Heart right ventricle (tissue), 16 donors: ENCODE data around the gene SULT1A1. TPM values are rescaled to one million over a fixed set of nuclear protein-coding genes. Genes with fewer than 3 reads are reported as not detected.
"Not testable (repeated sequence)": the region's sequence is repeated elsewhere in the genome, so short reads cannot be mapped to it uniquely, and the experiment has no call there.

Experiments used
- ATAC-seq, 8 donors: fragments of 200-7000 bp; cut with Tn5 transposase; one replicate each; pipeline ENCODE4 v1.9.1; 2020; ENCODE audit warnings: mild to moderate bottlenecking in 8 of 8, moderate library complexity in 8 of 8, moderate number of reproducible peaks in 1 of 8
- DNase-seq, 2 donors: peaks; one replicate each; pipeline ENCODE4 v3.0.0-alpha.2; 2020
- H3K27ac ChIP-seq, 10 donors: fragments of 200-600 bp; sonication (generic) in 2 of 10; one replicate each; pipeline versions ENCODE4 v1.5.0 to v1.8.0; 2020 to 2022; ENCODE audit warnings: mild to moderate bottlenecking in 3 of 10
- H3K27me3 ChIP-seq, 7 donors: fragments of 200-600 bp; one replicate each; pipeline ENCODE4 v1.8.0; 2021 to 2022; ENCODE audit warnings: mild to moderate bottlenecking in 2 of 7
- H3K36me3 ChIP-seq, 9 donors: fragments of 200-600 bp; sonication (generic) in 1 of 9; one replicate each; pipeline versions ENCODE4 v1.5.0 to v1.8.0; 2020 to 2022; ENCODE audit warnings: mild to moderate bottlenecking in 2 of 9
- H3K4me1 ChIP-seq, 9 donors: fragments of 200-600 bp; sonication (generic) in 1 of 9; one replicate each; pipeline versions ENCODE4 v1.5.0 to v1.8.0; 2020 to 2022; ENCODE audit warnings: mild to moderate bottlenecking in 4 of 9
- H3K4me3 ChIP-seq, 10 donors: fragments of 200-600 bp; sonication (generic) in 2 of 10; one replicate each; pipeline versions ENCODE4 v1.5.0 to v1.8.0; 2020 to 2022; ENCODE audit warnings: mild to moderate bottlenecking in 7 of 10, moderate library complexity in 2 of 10
- H3K9me3 ChIP-seq, 11 donors: fragments of 200-600 bp in 10 of 11; sonication (generic) in 2 of 11; one replicate each; pipeline versions ENCODE4 v1.5.0 to v1.8.0; 2013 to 2022; ENCODE audit warnings: mild to moderate bottlenecking in 2 of 11, control low read depth in 1 of 11, moderate library complexity in 1 of 11
- CTCF ChIP-seq, 9 donors: fragments of 200-600 bp; sonication (generic) in 2 of 9; IDR thresholded peaks; one replicate each; pipeline versions ENCODE4 v1.5.0 to v1.8.0; 2021 to 2022; ENCODE audit warnings: antibody characterized with exemption in 9 of 9, mild to moderate bottlenecking in 5 of 9, moderate library complexity in 1 of 9
- WGBS, 2 donors: extraction: QIAGEN DNeasy Blood & Tissue Kit; methylation state at CpG; one replicate each; pipeline ENCODE4 v1.1.7; 2013; ENCODE audit warnings: inconsistent platforms in 1 of 2; 5-methylcytosine and 5-hydroxymethylcytosine counted together
- intact Hi-C, 10 donors: fragments of 100-400 bp; cut with DNase I; formaldehyde crosslinking; loops; one replicate each; pipeline versions ENCODE4 v1.11.1 to v1.14.2; 2022
- long read RNA-seq, 3 donors: library from polyadenylated mRNA; unstranded; transcript quantifications; one replicate each; pipeline ENCODE4 v2.0.0, GENCODE V29; 2020 to 2021
- polyA plus RNA-seq, 2 donors: library from polyadenylated mRNA; stranded (reverse); fragments of 200-250 nt; gene quantifications; one replicate each; pipeline ENCODE4 v1.2.3, GENCODE V29; 2013
- total RNA-seq, 10 donors: library from RNA; stranded (reverse); fragmentation: NEBNext Ultra II Directional in 3 of 10; extraction: Animal tissue kit (Norgen Biotek cat#: 25700) in 3 of 10; gene quantifications; one replicate each; pipeline versions ENCODE4 v1.2.1 to v1.2.4, GENCODE V29; 2021 to 2023
- donor health status: Arrhythmogenic right ventricular cardiomyopathy.
- donor health status: ischemic (EF 13 %, LVEDD 7.1; RV severe dilation, severe dysfunction).
- donor health status: healthy with polysubstance abuse.
- donor health status: DM: no; HTN: yes; CAD: no.
- donor health status: DM: no; HTN: no; CAD: no.
- donor health status: ischemic (EF 25% LVEDD 6.9; RV normal size, moderate dysfunction).
- donor health status: ischemic (EF 25% LVEDD 5.7; RV mildly dilated, moderate dysfunction).
- donor health status: healthy.
- donor health status: DM: yes; HTN: yes; CAD: no.
- donor health status: Ischemic cardiomyopathy.
- donor health status: ischemic (EF 35%, LVEDD 5.7; RV mildly dilated, moderate dysfunction).
- donor health status: nonischemic (EF 11% LVEDD 7.7; RV severe dilation, severe dysfunction).
- donor health status: DM: yes; HTN: yes; CAD: no.
- donor health status: PGD.
- donor health status: ischemic (EF 29% LVEDD 5.4; RV normal size, mild dysfunction).
- donor health status: nonischemic (EF 23%, LVEDD 6.1; RV moderate dilation, normal function).

SULT1A1 gene
- total RNA-seq (10 to 100 TPM in 9 of 10 donors, 1 to 10 TPM in 1; 8.3 to 25.3 (median 17.0) TPM), polyA plus RNA-seq (10 to 100 TPM in 1 of 2 donors, 1 to 10 TPM in 1; 9.0 to 10.8 TPM)
- long read RNA-seq, donor 1, transcript SULT1A1-201 (8 exons, 1,162 nt), result major isoform, 11 of 14 reads
- long read RNA-seq, donor 1, partial matches to known transcripts, result 2 of 14 reads
- long read RNA-seq, donor 1, other reads (novel, unspliced or antisense), result 1 of 14 reads
- long read RNA-seq, donor 2, partial matches to known transcripts, result 2 of 12 reads
- long read RNA-seq, donor 2, other reads (novel, unspliced or antisense), result 5 of 12 reads
- long read RNA-seq, donor 3, transcript SULT1A1-201 (8 exons, 1,162 nt), result major isoform, 10 of 23 reads
- long read RNA-seq, donor 3, partial matches to known transcripts, result 2 of 23 reads
- long read RNA-seq, donor 3, other reads (novel, unspliced or antisense), result 3 of 23 reads

- intact Hi-C loops, result no loop called here
- peak; percentile 57 to 64 for DNase-seq
Observed at GRCh38 chr16:28609631-28610594, at the start of gene SULT1A1. SULT1A1 (minus strand) TSS chr16:28610044; CDS start chr16:28608855, 1,189 bp downstream.

GRCh38 chr16:28639959-28640358 is 30.1 kb upstream of the SULT1A1 start:
- H3K9me3 ChIP-seq, DNase-seq, H3K4me3 ChIP-seq, H3K27me3 ChIP-seq, H3K4me1 ChIP-seq, H3K36me3 ChIP-seq, intact Hi-C loops, H3K27ac ChIP-seq, ATAC-seq: not testable (repeated sequence)
- WGBS, 2 donors, result 61 to 75% methylated on average over 2 of the region's 2 CpGs

More at GRCh38 chr16:28609631-28610594, at the start of gene SULT1A1:
- peaks cover 0 to 27% (median 0%) of the 10 kb centered on the region in 9 donors for H3K36me3 ChIP-seq
- H3K4me3 ChIP-seq, result peak within 1 kb of the TSS; percentile 8 to 54 (median 50)
- no peaks in the 10 kb centered on the region for H3K9me3 ChIP-seq
- 15 to 21% methylated on average over 11 of the region's 11 CpGs for WGBS, 2 donors
- peaks cover 0 to 23% (median 16%) of the 10 kb centered on the region in 9 donors for H3K4me1 ChIP-seq
- peak within 1 kb of the TSS in 9 of 10 donors; percentile 52 to 84 (median 72) for H3K27ac ChIP-seq
- ATAC-seq, result peak; percentile 49 to 90 (median 80)
- H3K27me3 ChIP-seq, result no peaks in the 10 kb centered on the region
- no peak for TF ChIP-seq CTCF (IDR thresholded peaks at IDR 0.05)

- H3K36me3 ChIP-seq, ATAC-seq, H3K27me3 ChIP-seq, H3K4me1 ChIP-seq, H3K27ac ChIP-seq, intact Hi-C loops, H3K9me3 ChIP-seq, H3K4me3 ChIP-seq, DNase-seq: not testable (repeated sequence)
- WGBS, 2 donors, result 57 to 92% methylated on average over 3 of the region's 5 CpGs
Observed at GRCh38 chr16:28638359-28638758, 28.5 kb upstream of the SULT1A1 start.

- WGBS, 2 donors, result no CpG with 5 or more reads among the region's 1 CpG
- H3K36me3 ChIP-seq, H3K4me3 ChIP-seq, ATAC-seq, H3K4me1 ChIP-seq, DNase-seq, H3K27ac ChIP-seq, H3K27me3 ChIP-seq, intact Hi-C loops, H3K9me3 ChIP-seq: not testable (repeated sequence)
Observed at GRCh38 chr16:28637765-28638164, 27.9 kb upstream of the SULT1A1 start, which contains the start of gene NPIPB8. NPIPB8 (plus strand) TSS chr16:28638065; CDS start chr16:28638361, 296 bp downstream.

- DNase-seq, ATAC-seq, H3K9me3 ChIP-seq, H3K36me3 ChIP-seq, H3K27ac ChIP-seq, H3K4me1 ChIP-seq, intact Hi-C loops, H3K4me3 ChIP-seq, H3K27me3 ChIP-seq: not testable (repeated sequence)
- WGBS, 2 donors, result 32 to 47% methylated on average over 5 of the region's 5 CpGs
Observed at GRCh38 chr16:28636093-28636823, 26.4 kb upstream of the SULT1A1 start.

GRCh38 chr16:28630905-28631304 is 21.1 kb upstream of the SULT1A1 start:
- H3K9me3 ChIP-seq, H3K27ac ChIP-seq, H3K4me1 ChIP-seq, H3K4me3 ChIP-seq, ATAC-seq, DNase-seq, H3K27me3 ChIP-seq, intact Hi-C loops, H3K36me3 ChIP-seq: not testable (repeated sequence)
- WGBS, 2 donors, result 77 to 84% methylated on average over 4 of the region's 5 CpGs
